Erythroblast (primary cell): ENCODE data around the gene KLHL3.

Experiments
- GATA1 ChIP-seq: IDR thresholded peaks from 2 replicates; pipeline ENCODE4 v1.6.1; 2011; ENCODE audit warnings: low read depth, mild to moderate bottlenecking, control low read depth, low read length, moderate library complexity
- POLR2A ChIP-seq: IDR thresholded peaks from 2 replicates; pipeline ENCODE4 v1.6.1; 2011; ENCODE audit warnings: mild to moderate bottlenecking, low read length

- TF ChIP-seq POLR2A (no peak), GATA1 (no peak)
Measured at GRCh38 chr5:137656558-137656957, 79.3 kb downstream of the KLHL3 start.
